Muscle layer of colon (tissue), 2 donors: ENCODE measurements around the gene SIRPB2.
"Not testable (repeated sequence)": the region's sequence is repeated elsewhere in the genome, so short reads cannot be mapped to it uniquely, and the experiment has no call there.

ENCODE experiments used
- H3K27ac ChIP-seq: one replicate; pipeline ENCODE4 v1.7.0; 2013; ENCODE audit warnings: low read depth, mild to moderate bottlenecking, low read length, moderate library complexity
- H3K27me3 ChIP-seq, 2 donors: one replicate each; pipeline ENCODE4 v1.7.0; 2013; ENCODE audit warnings: low read length in 2 of 2, mild to moderate bottlenecking in 2 of 2; ENCODE audit not compliant: insufficient read depth in 2 of 2, control insufficient read depth in 1 of 2
- H3K36me3 ChIP-seq: one replicate; pipeline ENCODE4 v1.7.0; 2013; ENCODE audit warnings: mild to moderate bottlenecking, low read length; ENCODE audit not compliant: insufficient read depth
- H3K4me1 ChIP-seq: one replicate; pipeline ENCODE4 v1.7.0; 2013; ENCODE audit warnings: mild to moderate bottlenecking, low read length; ENCODE audit not compliant: insufficient read depth
- H3K4me3 ChIP-seq, 2 donors: one replicate each; pipeline ENCODE4 v1.7.0; 2013; ENCODE audit warnings: low read length in 2 of 2, low read depth in 1 of 2, mild to moderate bottlenecking in 1 of 2, moderate library complexity in 1 of 2
- H3K9ac ChIP-seq: one replicate; pipeline ENCODE4 v1.7.0; 2013; ENCODE audit warnings: low read length
- H3K9me3 ChIP-seq: one replicate; pipeline ENCODE4 v1.7.0; 2013; ENCODE audit warnings: mild to moderate bottlenecking, low read length
- donor health status: abdominal sarcoma.
- donor health status: Adenocarcinoma of cecum.

The SIRPB2 gene

GRCh38 chr20:1499528-1500420 lies 8.6 kb upstream of the SIRPB2 start:
- Histone ChIP-seq H3K27ac (no peak overlapping the region), H3K36me3 (no peaks in the 10 kb centered on the region), H3K4me1 (no peaks in the 10 kb centered on the region), H3K4me3 (no peak overlapping the region), H3K27me3 (no peaks in the 10 kb centered on the region), H3K9me3 (no peaks in the 10 kb centered on the region), H3K9ac (no peak overlapping the region)

GRCh38 chr20:1497371-1497770 lies 6.2 kb upstream of the SIRPB2 start:
- H3K4me3 ChIP-seq, H3K9ac ChIP-seq, H3K36me3 ChIP-seq, H3K9me3 ChIP-seq, H3K27me3 ChIP-seq, H3K4me1 ChIP-seq, H3K27ac ChIP-seq: not testable (repeated sequence)

- Histone ChIP-seq H3K4me3 (no peak overlapping the region), H3K9ac (no peak overlapping the region), H3K36me3 (no peaks in the 10 kb centered on the region), H3K9me3 (no peaks in the 10 kb centered on the region), H3K4me1 (no peaks in the 10 kb centered on the region), H3K27me3 (no peaks in the 10 kb centered on the region), H3K27ac (no peak overlapping the region)
These were observed 5.7 kb upstream of the SIRPB2 start for GRCh38 chr20:1496930-1497329.

GRCh38 chr20:1494436-1494835 lies 3.2 kb upstream of the SIRPB2 start:
- H3K36me3 ChIP-seq, result no peaks in the 10 kb centered on the region
- H3K4me1 ChIP-seq, result no peaks in the 10 kb centered on the region
- H3K27me3 ChIP-seq, result no peaks in the 10 kb centered on the region
- no peaks in the 10 kb centered on the region for H3K9me3 ChIP-seq
- H3K27ac ChIP-seq, result no peak overlapping the region
- H3K9ac ChIP-seq, result no peak overlapping the region
- no peak overlapping the region for H3K4me3 ChIP-seq

GRCh38 chr20:1493536-1493935 lies 2.3 kb upstream of the SIRPB2 start:
- Histone ChIP-seq H3K27ac (no peak overlapping the region), H3K9ac (no peak overlapping the region), H3K9me3 (no peaks in the 10 kb centered on the region), H3K27me3 (no peaks in the 10 kb centered on the region), H3K36me3 (no peaks in the 10 kb centered on the region), H3K4me1 (no peaks in the 10 kb centered on the region), H3K4me3 (no peak overlapping the region)

GRCh38 chr20:1491860-1492642 lies 831 bp upstream of the SIRPB2 start:
- Histone ChIP-seq H3K9ac (no peak overlapping the region), H3K27me3 (no peaks in the 10 kb centered on the region), H3K4me1 (no peaks in the 10 kb centered on the region), H3K36me3 (no peaks in the 10 kb centered on the region), H3K27ac (no peak overlapping the region), H3K4me3 (no peak overlapping the region), H3K9me3 (no peaks in the 10 kb centered on the region)

GRCh38 chr20:1490643-1491195 lies 501 bp downstream of the SIRPB2 start:
- Histone ChIP-seq H3K27ac (no peak overlapping the region), H3K9ac (no peak overlapping the region), H3K4me3 (peak overlapping the region in 1 of 2 donors; percentile 16), H3K9me3 (no peaks in the 10 kb centered on the region), H3K27me3 (no peaks in the 10 kb centered on the region), H3K4me1 (no peaks in the 10 kb centered on the region), H3K36me3 (no peaks in the 10 kb centered on the region)

GRCh38 chr20:1489764-1490436 lies 1.3 kb downstream of the SIRPB2 start:
- no peaks in the 10 kb centered on the region for H3K36me3 ChIP-seq
- H3K27me3 ChIP-seq, result no peaks in the 10 kb centered on the region
- no peaks in the 10 kb centered on the region for H3K4me1 ChIP-seq
- H3K9me3 ChIP-seq, result no peaks in the 10 kb centered on the region
- H3K9ac ChIP-seq, result no peak overlapping the region
- H3K27ac ChIP-seq, result no peak overlapping the region
- peak overlapping the region in 1 of 2 donors; percentile 16 for H3K4me3 ChIP-seq

- Histone ChIP-seq H3K27ac (no peak overlapping the region), H3K27me3 (no peaks in the 10 kb centered on the region), H3K9me3 (no peaks in the 10 kb centered on the region), H3K36me3 (no peaks in the 10 kb centered on the region), H3K9ac (no peak overlapping the region), H3K4me1 (no peaks in the 10 kb centered on the region), H3K4me3 (no peak overlapping the region)
These were observed 1.9 kb downstream of the SIRPB2 start for GRCh38 chr20:1489325-1489724.

- Histone ChIP-seq H3K9ac (no peak overlapping the region), H3K4me1 (no peaks in the 10 kb centered on the region), H3K27ac (no peak overlapping the region), H3K27me3 (no peaks in the 10 kb centered on the region), H3K36me3 (no peaks in the 10 kb centered on the region), H3K9me3 (no peaks in the 10 kb centered on the region), H3K4me3 (no peak overlapping the region)
These were observed 4.7 kb downstream of the SIRPB2 start for GRCh38 chr20:1486566-1486965.

GRCh38 chr20:1484438-1485116 lies 6.6 kb downstream of the SIRPB2 start:
- no peak overlapping the region for H3K9ac ChIP-seq
- no peak overlapping the region for H3K4me3 ChIP-seq
- no peak overlapping the region for H3K27ac ChIP-seq
- no peaks in the 10 kb centered on the region for H3K27me3 ChIP-seq
- no peaks in the 10 kb centered on the region for H3K4me1 ChIP-seq
- H3K9me3 ChIP-seq, result no peaks in the 10 kb centered on the region
- H3K36me3 ChIP-seq, result no peaks in the 10 kb centered on the region
